ENCODE data around the gene GNS. TPM values are rescaled to one million over a fixed set of nuclear protein-coding genes. Genes with fewer than 3 reads are reported as not detected.

The GNS gene
- total RNA-seq, 1 donor from 2014 or later, result 80.2 TPM

DNA sequence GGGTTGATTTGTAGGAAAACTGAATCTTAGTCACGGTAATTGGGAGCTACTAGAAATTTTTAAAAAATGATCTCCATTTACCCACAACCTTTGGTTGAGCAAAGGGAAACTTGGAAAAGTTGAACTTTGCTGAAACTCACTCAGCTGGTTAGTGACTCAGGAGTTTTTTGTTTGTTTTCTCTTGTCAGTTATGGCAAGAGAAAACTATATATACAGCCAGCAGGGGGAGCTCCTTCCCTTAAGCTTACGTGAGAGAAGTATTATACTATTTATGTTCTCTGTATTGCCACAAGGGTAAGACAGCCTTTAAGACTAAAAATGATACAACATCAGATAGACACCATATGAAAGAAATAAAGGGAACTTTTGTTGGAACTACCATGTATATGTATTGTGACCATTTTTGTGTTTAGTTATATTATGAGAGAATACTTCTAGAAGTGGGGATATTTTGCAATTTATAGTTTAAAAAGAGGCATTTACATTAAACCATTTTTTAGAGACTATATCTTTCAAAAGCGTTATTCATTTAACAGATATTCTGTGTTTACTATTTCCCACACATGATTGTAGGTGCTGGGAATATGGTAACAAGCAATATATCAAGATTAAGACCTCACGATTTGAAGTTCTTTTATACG lies 37.1 kb upstream of the GNS start:
- no peak overlapping the region for H3K27ac Mint-ChIP-seq (ENCODE audit: unreplicated experiment)
- TF ChIP-seq, protein P1, sequence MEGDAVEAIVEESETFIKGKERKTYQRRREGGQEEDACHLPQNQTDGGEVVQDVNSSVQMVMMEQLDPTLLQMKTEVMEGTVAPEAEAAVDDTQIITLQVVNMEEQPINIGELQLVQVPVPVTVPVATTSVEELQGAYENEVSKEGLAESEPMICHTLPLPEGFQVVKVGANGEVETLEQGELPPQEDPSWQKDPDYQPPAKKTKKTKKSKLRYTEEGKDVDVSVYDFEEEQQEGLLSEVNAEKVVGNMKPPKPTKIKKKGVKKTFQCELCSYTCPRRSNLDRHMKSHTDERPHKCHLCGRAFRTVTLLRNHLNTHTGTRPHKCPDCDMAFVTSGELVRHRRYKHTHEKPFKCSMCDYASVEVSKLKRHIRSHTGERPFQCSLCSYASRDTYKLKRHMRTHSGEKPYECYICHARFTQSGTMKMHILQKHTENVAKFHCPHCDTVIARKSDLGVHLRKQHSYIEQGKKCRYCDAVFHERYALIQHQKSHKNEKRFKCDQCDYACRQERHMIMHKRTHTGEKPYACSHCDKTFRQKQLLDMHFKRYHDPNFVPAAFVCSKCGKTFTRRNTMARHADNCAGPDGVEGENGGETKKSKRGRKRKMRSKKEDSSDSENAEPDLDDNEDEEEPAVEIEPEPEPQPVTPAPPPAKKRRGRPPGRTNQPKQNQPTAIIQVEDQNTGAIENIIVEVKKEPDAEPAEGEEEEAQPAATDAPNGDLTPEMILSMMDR (IDR thresholded peaks at IDR 0.05; ENCODE audit: unreplicated experiment), result peak; percentile 74
- no peak overlapping the region for H3K4me3 Mint-ChIP-seq (ENCODE audit: unreplicated experiment)
- no peaks in the 10 kb centered on the region for H3K9me3 Mint-ChIP-seq (ENCODE audit: unreplicated experiment)
- no peaks in the 10 kb centered on the region for H3K36me3 Mint-ChIP-seq (ENCODE audit: low read depth, unreplicated experiment)
- H3K4me1 Mint-ChIP-seq (ENCODE audit: unreplicated experiment), result peaks cover 4% of the 10 kb centered on the region
- H3K27me3 Mint-ChIP-seq (ENCODE audit: unreplicated experiment), result peaks cover 3% of the 10 kb centered on the region
- peak; percentile 66 for DNase-seq (ENCODE audit: low spot score)

DNA sequence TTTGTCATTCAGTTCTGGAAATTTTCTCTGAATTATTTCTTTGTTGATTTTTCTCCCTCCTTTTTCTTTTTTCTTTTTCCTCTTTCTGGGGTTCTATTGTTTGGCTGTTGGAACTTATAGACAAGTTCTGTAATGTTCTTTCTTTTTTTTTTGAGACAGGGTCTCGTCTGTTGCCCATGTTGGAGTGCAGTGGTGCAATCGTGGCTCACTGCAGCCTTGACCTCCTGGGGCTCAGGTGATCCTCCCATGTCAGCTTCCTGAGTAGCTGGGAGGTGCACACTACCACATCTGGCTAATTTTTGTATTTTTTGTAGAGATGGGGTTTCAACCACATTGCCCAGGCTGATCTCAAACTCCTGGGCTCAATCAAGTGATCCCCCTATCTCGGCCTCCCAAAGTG lies 35.1 kb upstream of the GNS start:
- Mint-ChIP-seq H3K36me3 (ENCODE audit: low read depth, unreplicated experiment) (no peaks in the 10 kb centered on the region), H3K4me1 (ENCODE audit: unreplicated experiment) (peaks cover 2% of the 10 kb centered on the region), H3K27me3 (ENCODE audit: unreplicated experiment) (peaks cover 3% of the 10 kb centered on the region), H3K4me3 (ENCODE audit: unreplicated experiment) (no peak overlapping the region), H3K9me3 (ENCODE audit: unreplicated experiment) (no peaks in the 10 kb centered on the region), H3K27ac (ENCODE audit: unreplicated experiment) (no peak overlapping the region)
- TF ChIP-seq, protein P1 (IDR thresholded peaks at IDR 0.05; ENCODE audit: unreplicated experiment), result no peak
- no peak for DNase-seq (ENCODE audit: low spot score)

DNA sequence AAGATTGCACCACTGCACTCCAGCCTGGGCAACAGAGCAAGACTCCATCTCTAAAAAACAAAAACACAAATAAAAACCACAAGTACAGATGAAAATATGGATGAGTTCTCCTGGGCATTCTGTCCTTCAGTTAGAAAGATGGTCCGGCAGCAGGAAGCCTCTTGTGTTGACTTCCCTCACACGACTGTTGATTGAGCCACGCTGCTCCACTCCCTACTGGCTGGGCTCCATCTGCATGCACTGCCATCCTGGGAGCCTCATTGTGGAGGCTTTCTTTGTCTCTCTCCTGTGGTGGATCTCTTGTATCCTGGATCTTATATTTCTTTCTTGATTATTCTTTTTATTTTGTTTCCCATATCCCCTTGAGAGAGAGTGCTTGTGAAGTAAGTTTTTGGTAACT lies 34.4 kb upstream of the GNS start:
- H3K36me3 Mint-ChIP-seq (ENCODE audit: low read depth, unreplicated experiment), result no peaks in the 10 kb centered on the region
- H3K9me3 Mint-ChIP-seq (ENCODE audit: unreplicated experiment), result no peaks in the 10 kb centered on the region
- H3K4me1 Mint-ChIP-seq (ENCODE audit: unreplicated experiment), result peaks cover 2% of the 10 kb centered on the region
- peaks cover 3% of the 10 kb centered on the region for H3K27me3 Mint-ChIP-seq (ENCODE audit: unreplicated experiment)
- no peak for DNase-seq (ENCODE audit: low spot score)
- TF ChIP-seq, protein P1 (IDR thresholded peaks at IDR 0.05; ENCODE audit: unreplicated experiment), result no peak
- H3K4me3 Mint-ChIP-seq (ENCODE audit: unreplicated experiment), result no peak overlapping the region
- H3K27ac Mint-ChIP-seq (ENCODE audit: unreplicated experiment), result no peak overlapping the region

DNA sequence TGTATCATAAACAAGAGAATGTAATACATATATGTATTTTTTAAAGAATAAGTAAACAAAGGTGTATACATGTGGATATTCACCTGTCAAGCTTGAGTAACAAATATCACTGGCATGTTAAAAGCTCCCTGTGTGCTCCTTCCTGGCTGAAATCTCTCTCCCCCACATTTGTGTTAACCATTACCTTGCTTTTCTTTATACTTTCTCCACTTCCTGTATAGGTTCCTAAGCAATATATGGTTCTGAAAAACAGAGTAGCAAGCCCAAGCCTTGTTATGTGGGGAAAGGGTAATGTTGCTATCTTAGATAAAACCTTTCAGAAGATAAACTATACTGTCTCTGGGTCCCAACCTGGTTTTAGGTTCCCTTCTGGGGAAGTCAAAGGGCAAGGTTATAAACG lies 32.9 kb upstream of the GNS start:
- Mint-ChIP-seq H3K4me3 (ENCODE audit: unreplicated experiment) (no peak overlapping the region), H3K9me3 (ENCODE audit: unreplicated experiment) (no peaks in the 10 kb centered on the region), H3K27me3 (ENCODE audit: unreplicated experiment) (peaks cover 3% of the 10 kb centered on the region), H3K27ac (ENCODE audit: unreplicated experiment) (no peak overlapping the region), H3K4me1 (ENCODE audit: unreplicated experiment) (peaks cover 2% of the 10 kb centered on the region), H3K36me3 (ENCODE audit: low read depth, unreplicated experiment) (no peaks in the 10 kb centered on the region)
- no peak for DNase-seq (ENCODE audit: low spot score)
- TF ChIP-seq, protein P1 (IDR thresholded peaks at IDR 0.05; ENCODE audit: unreplicated experiment), result no peak

DNA sequence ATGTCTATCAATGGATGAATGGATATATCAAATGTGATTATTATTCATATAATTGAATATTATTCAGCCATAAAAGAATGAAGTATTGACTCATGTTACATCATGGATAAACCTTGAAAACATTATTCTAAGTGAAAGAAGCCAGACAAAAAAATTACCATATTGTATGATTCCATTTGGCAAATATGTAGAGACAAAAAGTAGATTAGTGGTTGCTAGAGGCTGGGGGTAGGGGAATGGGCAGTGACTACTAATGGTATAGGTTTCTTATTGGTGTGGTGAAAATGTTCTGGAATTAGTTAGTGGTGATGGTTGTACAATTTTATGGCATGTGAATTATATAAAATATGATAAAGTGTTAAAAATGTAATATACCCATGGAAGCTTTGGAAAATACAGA lies 31.8 kb upstream of the GNS start:
- Mint-ChIP-seq H3K9me3 (ENCODE audit: unreplicated experiment) (no peaks in the 10 kb centered on the region), H3K36me3 (ENCODE audit: low read depth, unreplicated experiment) (no peaks in the 10 kb centered on the region), H3K27me3 (ENCODE audit: unreplicated experiment) (peaks cover 3% of the 10 kb centered on the region), H3K27ac (ENCODE audit: unreplicated experiment) (no peak overlapping the region), H3K4me3 (ENCODE audit: unreplicated experiment) (no peak overlapping the region), H3K4me1 (ENCODE audit: unreplicated experiment) (no peaks in the 10 kb centered on the region)
- no peak for DNase-seq (ENCODE audit: low spot score)
- TF ChIP-seq, protein P1 (IDR thresholded peaks at IDR 0.05; ENCODE audit: unreplicated experiment), result no peak
